CD4-positive, CD25-positive, alpha-beta regulatory T cell (primary cell): ENCODE data around the gene DNER. TPM values are rescaled to one million over a fixed set of nuclear protein-coding genes. Genes with fewer than 3 reads are reported as not detected.
"Not testable (repeated sequence)": the region's sequence is repeated elsewhere in the genome, so short reads cannot be mapped to it uniquely, and the experiment has no call there.

Experiments used
- ATAC-seq, 2 donors: fragments of 150-1000 bp; cut with Tn5 transposase; one replicate each; pipeline ENCODE4 v1.10.0; 2021; ENCODE audit warnings: low read depth in 2 of 2, moderate number of reproducible peaks in 2 of 2, moderate library complexity in 1 of 2
- DNase-seq, 3 donors: peaks; one replicate each; pipeline versions ENCODE4 v3.0.0 to v3.0.0-alpha.2; 2012 to 2022; ENCODE audit warnings: mixed read lengths in 1 of 3
- H3K27ac ChIP-seq: one replicate; pipeline ENCODE4 v1.7.0; 2013; ENCODE audit warnings: mild to moderate bottlenecking, low read length; ENCODE audit not compliant: insufficient read depth, poor library complexity, severe bottlenecking
- H3K27me3 ChIP-seq: one replicate; pipeline ENCODE4 v1.7.0; 2013; ENCODE audit warnings: low read length; ENCODE audit not compliant: control insufficient read depth, insufficient read depth
- H3K36me3 ChIP-seq: one replicate; pipeline ENCODE4 v1.7.0; 2013; ENCODE audit warnings: mild to moderate bottlenecking, low read length, moderate library complexity; ENCODE audit not compliant: control insufficient read depth, insufficient read depth
- H3K4me1 ChIP-seq: 2 replicates; pipeline ENCODE4 v1.7.0; 2013; ENCODE audit warnings: mild to moderate bottlenecking, low read length; ENCODE audit not compliant: insufficient read depth, control insufficient read depth, poor library complexity, severe bottlenecking
- H3K4me3 ChIP-seq: one replicate; pipeline ENCODE4 v1.7.0; 2013; ENCODE audit warnings: low read depth, mild to moderate bottlenecking, low read length, moderate library complexity
- H3K9me3 ChIP-seq, 2 experiments: 1 replicate in 1 of 2; 2 replicates in 1 of 2; pipeline ENCODE4 v1.7.0; 2013; ENCODE audit warnings: low read length in 2 of 2, mild to moderate bottlenecking in 1 of 2, moderate library complexity in 1 of 2; ENCODE audit not compliant: control insufficient read depth in 2 of 2
- H3K27ac Mint-ChIP-seq, 3 donors: one replicate each; pipeline ENCODE4 v1.8.0; 2020 to 2022; ENCODE audit warnings: mild to moderate bottlenecking in 3 of 3, mixed read lengths in 3 of 3, moderate library complexity in 2 of 3
- H3K27me3 Mint-ChIP-seq: one replicate; pipeline ENCODE4 v1.8.0; 2022; ENCODE audit warnings: mild to moderate bottlenecking, mixed read lengths
- H3K36me3 Mint-ChIP-seq: one replicate; pipeline ENCODE4 v1.8.0; 2020; ENCODE audit warnings: mixed read lengths
- H3K4me1 Mint-ChIP-seq, 4 donors: one replicate each; pipeline ENCODE4 v1.8.0; 2020 to 2022; ENCODE audit warnings: mixed read lengths in 4 of 4, mild to moderate bottlenecking in 1 of 4
- H3K4me3 Mint-ChIP-seq, 4 donors: one replicate each; pipeline ENCODE4 v1.8.0; 2020 to 2022; ENCODE audit warnings: mild to moderate bottlenecking in 4 of 4, mixed read lengths in 4 of 4, moderate library complexity in 3 of 4
- H3K9me3 Mint-ChIP-seq, 7 donors: one replicate each; pipeline ENCODE4 v1.8.0; 2020 to 2022; ENCODE audit warnings: mixed read lengths in 7 of 7, mild to moderate bottlenecking in 3 of 7, moderate library complexity in 2 of 7
- polyA plus RNA-seq, 4 donors: library from polyadenylated mRNA; unstranded; fragments of 300-500 nt; fragmentation: Illumina TruSeq; gene quantifications; one replicate each; pipeline ENCODE4 v1.2.3, GENCODE V29; 2021
- total RNA-seq: library from RNA; stranded (reverse); gene quantifications from one replicate; pipeline ENCODE4 v1.2.3, GENCODE V29; 2022

DNER gene
- total and polyA plus RNA-seq, 5 donors from 2014 or later = 0.23 TPM; not detected in 4

GRCh38 chr2:229629039-229629438 lies 85.3 kb downstream of the DNER start:
- H3K27me3 ChIP-seq = no peaks in the 10 kb centered on the region
- H3K36me3 ChIP-seq = no peaks in the 10 kb centered on the region
- Mint-ChIP-seq H3K36me3 (no peaks in the 10 kb centered on the region), H3K27me3 (peaks cover 11% of the 10 kb centered on the region), H3K4me1 (no peaks in the 10 kb centered on the region), H3K9me3 (peaks cover 0 to 8% (median 0%) of the 10 kb centered on the region in 7 donors), H3K4me3 (no peak overlapping the region), H3K27ac (no peak overlapping the region)
- H3K27ac ChIP-seq = no peak overlapping the region
- H3K4me3 ChIP-seq = no peak overlapping the region
- no peaks in the 10 kb centered on the region for H3K9me3 ChIP-seq
- H3K4me1 ChIP-seq = no peaks in the 10 kb centered on the region
- no peak for ATAC-seq
- DNase-seq = no peak

GRCh38 chr2:229627728-229628127 lies 86.6 kb downstream of the DNER start:
- Mint-ChIP-seq H3K9me3 (peaks cover 0 to 10% (median 0%) of the 10 kb centered on the region in 7 donors), H3K36me3 (no peaks in the 10 kb centered on the region), H3K27me3 (peaks cover 4% of the 10 kb centered on the region), H3K4me3 (no peak overlapping the region), H3K27ac (no peak overlapping the region), H3K4me1 (no peaks in the 10 kb centered on the region)
- Histone ChIP-seq H3K4me1 (no peaks in the 10 kb centered on the region), H3K9me3 (no peaks in the 10 kb centered on the region), H3K4me3 (no peak overlapping the region), H3K27me3 (no peaks in the 10 kb centered on the region), H3K27ac (no peak overlapping the region), H3K36me3 (no peaks in the 10 kb centered on the region)
- ATAC-seq (no peak), DNase-seq (no peak)

GRCh38 chr2:229622495-229623355 lies 91.6 kb downstream of the DNER start:
- ATAC-seq (no peak), DNase-seq (no peak)
- H3K36me3 ChIP-seq = no peaks in the 10 kb centered on the region
- Mint-ChIP-seq H3K27ac (no peak overlapping the region), H3K4me3 (no peak overlapping the region), H3K4me1 (no peaks in the 10 kb centered on the region), H3K27me3 (peaks cover 4% of the 10 kb centered on the region), H3K9me3 (peaks cover 0 to 6% (median 0%) of the 10 kb centered on the region in 7 donors), H3K36me3 (no peaks in the 10 kb centered on the region)
- H3K4me3 ChIP-seq = no peak overlapping the region
- H3K27me3 ChIP-seq = no peaks in the 10 kb centered on the region
- no peak overlapping the region for H3K27ac ChIP-seq
- no peaks in the 10 kb centered on the region for H3K9me3 ChIP-seq
- H3K4me1 ChIP-seq = no peaks in the 10 kb centered on the region

- no peak for ATAC-seq
- H3K4me3 ChIP-seq = no peak overlapping the region
- no peaks in the 10 kb centered on the region for H3K4me1 ChIP-seq
- H3K9me3 ChIP-seq = no peaks in the 10 kb centered on the region
- no peak overlapping the region for H3K4me3 Mint-ChIP-seq
- no peaks in the 10 kb centered on the region for H3K36me3 ChIP-seq
- H3K9me3 Mint-ChIP-seq = peaks cover 0 to 4% (median 0%) of the 10 kb centered on the region in 7 donors
- H3K27ac Mint-ChIP-seq = no peak overlapping the region
- H3K27ac ChIP-seq = no peak overlapping the region
- no peaks in the 10 kb centered on the region for H3K36me3 Mint-ChIP-seq
- no peak for DNase-seq
- no peaks in the 10 kb centered on the region for H3K4me1 Mint-ChIP-seq
- no peaks in the 10 kb centered on the region for H3K27me3 ChIP-seq
- H3K27me3 Mint-ChIP-seq = no peaks in the 10 kb centered on the region
Measured at GRCh38 chr2:229620759-229621158, 93.6 kb downstream of the DNER start.

GRCh38 chr2:229620289-229620688 lies 94.1 kb downstream of the DNER start:
- ATAC-seq (no peak), DNase-seq (no peak)
- no peak overlapping the region for H3K4me3 Mint-ChIP-seq
- H3K27ac Mint-ChIP-seq = no peak overlapping the region
- Histone ChIP-seq H3K9me3 (no peaks in the 10 kb centered on the region), H3K36me3 (no peaks in the 10 kb centered on the region), H3K27me3 (no peaks in the 10 kb centered on the region), H3K4me3 (no peak overlapping the region), H3K4me1 (no peaks in the 10 kb centered on the region), H3K27ac (no peak overlapping the region)
- no peaks in the 10 kb centered on the region for H3K36me3 Mint-ChIP-seq
- H3K4me1 Mint-ChIP-seq = no peaks in the 10 kb centered on the region
- peaks cover 0 to 4% (median 0%) of the 10 kb centered on the region in 7 donors for H3K9me3 Mint-ChIP-seq
- no peaks in the 10 kb centered on the region for H3K27me3 Mint-ChIP-seq

- Mint-ChIP-seq H3K27ac (no peak overlapping the region), H3K36me3 (no peaks in the 10 kb centered on the region), H3K9me3 (peaks cover 0 to 3% (median 0%) of the 10 kb centered on the region in 7 donors), H3K4me1 (no peaks in the 10 kb centered on the region), H3K27me3 (no peaks in the 10 kb centered on the region), H3K4me3 (no peak overlapping the region)
- Histone ChIP-seq H3K27ac (no peak overlapping the region), H3K4me1 (no peaks in the 10 kb centered on the region), H3K4me3 (no peak overlapping the region), H3K27me3 (no peaks in the 10 kb centered on the region), H3K9me3 (no peaks in the 10 kb centered on the region), H3K36me3 (no peaks in the 10 kb centered on the region)
- no peak for ATAC-seq
- DNase-seq = no peak
Measured at GRCh38 chr2:229616433-229616832, 97.9 kb downstream of the DNER start.

- not testable (repeated sequence) for H3K9me3 Mint-ChIP-seq, H3K27me3 Mint-ChIP-seq, H3K36me3 Mint-ChIP-seq, H3K27me3 ChIP-seq, H3K9me3 ChIP-seq, DNase-seq, H3K4me3 ChIP-seq, H3K4me3 Mint-ChIP-seq, H3K27ac ChIP-seq, H3K27ac Mint-ChIP-seq, ATAC-seq, H3K4me1 ChIP-seq, H3K4me1 Mint-ChIP-seq, H3K36me3 ChIP-seq
Measured at GRCh38 chr2:229614021-229614420, 100.3 kb downstream of the DNER start.

- Mint-ChIP-seq H3K36me3 (no peaks in the 10 kb centered on the region), H3K27me3 (no peaks in the 10 kb centered on the region), H3K4me1 (no peaks in the 10 kb centered on the region), H3K4me3 (no peak overlapping the region), H3K27ac (no peak overlapping the region), H3K9me3 (peaks cover 0 to 3% (median 0%) of the 10 kb centered on the region in 7 donors)
- Histone ChIP-seq H3K27me3 (no peaks in the 10 kb centered on the region), H3K36me3 (no peaks in the 10 kb centered on the region), H3K27ac (no peak overlapping the region), H3K4me3 (no peak overlapping the region), H3K9me3 (no peaks in the 10 kb centered on the region), H3K4me1 (no peaks in the 10 kb centered on the region)
- ATAC-seq (no peak), DNase-seq (no peak)
Measured at GRCh38 chr2:229612384-229612971, 101.9 kb downstream of the DNER start.
